Measurements from ENCODE around the gene LMBR1.

Gene LMBR1

GRCh38 chr7:156703209-156703608 is 189.8 kb downstream of the LMBR1 start:
- TF ChIP-seq EP300 (IDR thresholded peaks at IDR 0.05; ENCODE audit: borderline replicate concordance) (no peak), TEAD4 (IDR thresholded peaks at IDR 0.05) (no peak), MAX (IDR thresholded peaks at IDR 0.05) (no peak), TAF1 (IDR thresholded peaks at IDR 0.05; ENCODE audit: low read depth) (no peak), RAD21 (IDR thresholded peaks at IDR 0.05; ENCODE audit: low read depth) (no peak), USF1 (IDR thresholded peaks at IDR 0.05) (no peak)

- TF ChIP-seq RAD21 (IDR thresholded peaks at IDR 0.05; ENCODE audit: low read depth) (no peak), NFIC (IDR thresholded peaks at IDR 0.05) (no peak), YY1 (IDR thresholded peaks at IDR 0.05; ENCODE audit: low read depth) (no peak), TCF12 (IDR thresholded peaks at IDR 0.05; ENCODE audit: low read depth) (no peak), CREB1 (IDR thresholded peaks at IDR 0.05; ENCODE audit: low read depth) (no peak), TAF1 (IDR thresholded peaks at IDR 0.05; ENCODE audit: low read depth) (no peak), MAX (IDR thresholded peaks at IDR 0.05) (no peak), USF1 (IDR thresholded peaks at IDR 0.05) (no peak)
Observed at GRCh38 chr7:156702399-156702798, 190.6 kb downstream of the LMBR1 start.

- TF ChIP-seq EP300 (IDR thresholded peaks at IDR 0.05; ENCODE audit: borderline replicate concordance) (no peak), ZBTB7A (IDR thresholded peaks at IDR 0.05; ENCODE audit: low read depth) (no peak), NFIC (IDR thresholded peaks at IDR 0.05) (no peak), EGR1 (IDR thresholded peaks at IDR 0.05) (no peak), RAD21 (IDR thresholded peaks at IDR 0.05; ENCODE audit: low read depth) (no peak), FOXM1 (IDR thresholded peaks at IDR 0.05; ENCODE audit: borderline replicate concordance, low read depth) (no peak), USF1 (IDR thresholded peaks at IDR 0.05) (no peak), CEBPB (IDR thresholded peaks at IDR 0.05) (no peak)
- TF ChIP-seq, protein P1, sequence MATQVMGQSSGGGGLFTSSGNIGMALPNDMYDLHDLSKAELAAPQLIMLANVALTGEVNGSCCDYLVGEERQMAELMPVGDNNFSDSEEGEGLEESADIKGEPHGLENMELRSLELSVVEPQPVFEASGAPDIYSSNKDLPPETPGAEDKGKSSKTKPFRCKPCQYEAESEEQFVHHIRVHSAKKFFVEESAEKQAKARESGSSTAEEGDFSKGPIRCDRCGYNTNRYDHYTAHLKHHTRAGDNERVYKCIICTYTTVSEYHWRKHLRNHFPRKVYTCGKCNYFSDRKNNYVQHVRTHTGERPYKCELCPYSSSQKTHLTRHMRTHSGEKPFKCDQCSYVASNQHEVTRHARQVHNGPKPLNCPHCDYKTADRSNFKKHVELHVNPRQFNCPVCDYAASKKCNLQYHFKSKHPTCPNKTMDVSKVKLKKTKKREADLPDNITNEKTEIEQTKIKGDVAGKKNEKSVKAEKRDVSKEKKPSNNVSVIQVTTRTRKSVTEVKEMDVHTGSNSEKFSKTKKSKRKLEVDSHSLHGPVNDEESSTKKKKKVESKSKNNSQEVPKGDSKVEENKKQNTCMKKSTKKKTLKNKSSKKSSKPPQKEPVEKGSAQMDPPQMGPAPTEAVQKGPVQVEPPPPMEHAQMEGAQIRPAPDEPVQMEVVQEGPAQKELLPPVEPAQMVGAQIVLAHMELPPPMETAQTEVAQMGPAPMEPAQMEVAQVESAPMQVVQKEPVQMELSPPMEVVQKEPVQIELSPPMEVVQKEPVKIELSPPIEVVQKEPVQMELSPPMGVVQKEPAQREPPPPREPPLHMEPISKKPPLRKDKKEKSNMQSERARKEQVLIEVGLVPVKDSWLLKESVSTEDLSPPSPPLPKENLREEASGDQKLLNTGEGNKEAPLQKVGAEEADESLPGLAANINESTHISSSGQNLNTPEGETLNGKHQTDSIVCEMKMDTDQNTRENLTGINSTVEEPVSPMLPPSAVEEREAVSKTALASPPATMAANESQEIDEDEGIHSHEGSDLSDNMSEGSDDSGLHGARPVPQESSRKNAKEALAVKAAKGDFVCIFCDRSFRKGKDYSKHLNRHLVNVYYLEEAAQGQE (IDR thresholded peaks at IDR 0.05; ENCODE audit: low read depth): no peak
Observed at GRCh38 chr7:156693627-156694026, 199.4 kb downstream of the LMBR1 start.

DNA sequence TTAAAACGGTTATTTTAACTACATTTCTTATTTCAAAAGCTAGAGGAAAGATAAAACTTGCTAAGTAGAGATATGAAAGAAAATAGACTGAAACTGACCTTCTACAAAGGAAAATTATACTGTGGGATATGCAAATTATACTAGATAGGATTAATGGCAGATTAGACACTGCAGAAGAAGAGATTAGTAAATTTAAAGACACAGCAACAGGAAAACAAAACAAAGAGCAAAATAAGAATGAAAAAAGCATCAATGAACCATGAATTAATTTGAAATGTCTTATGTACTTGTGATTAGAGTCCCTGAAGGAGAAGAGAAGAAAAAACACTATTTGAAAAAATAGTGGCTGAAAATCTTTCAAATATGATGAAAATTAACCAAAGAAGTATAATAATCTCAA is 200.1 kb downstream of the LMBR1 start:
- TF ChIP-seq TEAD4 (IDR thresholded peaks at IDR 0.05): no peak
- TF ChIP-seq RAD21 (IDR thresholded peaks at IDR 0.05; ENCODE audit: low read depth): no peak
- no peak for TF ChIP-seq TAF1 (IDR thresholded peaks at IDR 0.05; ENCODE audit: low read depth)
- no peak for TF ChIP-seq EP300 (IDR thresholded peaks at IDR 0.05; ENCODE audit: borderline replicate concordance)
- TF ChIP-seq USF1 (IDR thresholded peaks at IDR 0.05): no peak
- no peak for TF ChIP-seq CREB1 (IDR thresholded peaks at IDR 0.05; ENCODE audit: low read depth)
- TF ChIP-seq, protein P1 (IDR thresholded peaks at IDR 0.05; ENCODE audit: low read depth): no peak
- TF ChIP-seq TCF12 (IDR thresholded peaks at IDR 0.05; ENCODE audit: low read depth): no peak
- TF ChIP-seq MAX (IDR thresholded peaks at IDR 0.05): no peak
- no peak for TF ChIP-seq NFIC (IDR thresholded peaks at IDR 0.05)
- TF ChIP-seq CEBPB (IDR thresholded peaks at IDR 0.05): no peak
- no peak for TF ChIP-seq ZBTB7A (IDR thresholded peaks at IDR 0.05; ENCODE audit: low read depth)
- TF ChIP-seq YY1 (IDR thresholded peaks at IDR 0.05; ENCODE audit: low read depth): no peak
- TF ChIP-seq EGR1 (IDR thresholded peaks at IDR 0.05): no peak
- no peak for TF ChIP-seq FOXM1 (IDR thresholded peaks at IDR 0.05; ENCODE audit: borderline replicate concordance, low read depth)

DNA sequence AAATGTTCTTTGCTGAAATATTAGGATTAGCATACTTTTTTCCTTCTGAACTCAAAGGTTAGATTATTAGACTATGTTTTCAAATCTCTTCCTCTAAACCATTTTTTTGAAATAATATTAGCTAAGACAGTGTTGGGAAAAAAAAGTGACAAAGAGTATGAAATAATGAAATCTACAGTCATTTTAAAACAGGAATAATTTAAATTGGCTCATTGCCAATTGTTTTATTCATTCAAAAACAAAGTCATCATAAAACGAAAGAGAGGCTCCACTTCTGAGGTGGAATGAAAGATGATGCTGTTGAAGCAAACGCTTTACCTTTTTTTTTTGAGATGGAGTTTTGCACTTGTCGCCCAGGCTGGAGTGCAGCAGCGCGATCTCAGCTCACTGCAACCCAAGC is 201.2 kb downstream of the LMBR1 start:
- no peak for TF ChIP-seq FOXM1 (IDR thresholded peaks at IDR 0.05; ENCODE audit: borderline replicate concordance, low read depth)
- no peak for TF ChIP-seq CEBPB (IDR thresholded peaks at IDR 0.05)
- no peak for TF ChIP-seq CREB1 (IDR thresholded peaks at IDR 0.05; ENCODE audit: low read depth)
- TF ChIP-seq ZBTB7A (IDR thresholded peaks at IDR 0.05; ENCODE audit: low read depth): no peak
- TF ChIP-seq YY1 (IDR thresholded peaks at IDR 0.05; ENCODE audit: low read depth): no peak
- no peak for TF ChIP-seq TAF1 (IDR thresholded peaks at IDR 0.05; ENCODE audit: low read depth)
- no peak for TF ChIP-seq TEAD4 (IDR thresholded peaks at IDR 0.05)
- no peak for TF ChIP-seq NFIC (IDR thresholded peaks at IDR 0.05)
- no peak for TF ChIP-seq USF1 (IDR thresholded peaks at IDR 0.05)
- TF ChIP-seq, protein P1 (IDR thresholded peaks at IDR 0.05; ENCODE audit: low read depth): no peak
- TF ChIP-seq RAD21 (IDR thresholded peaks at IDR 0.05; ENCODE audit: low read depth): no peak
- no peak for TF ChIP-seq EGR1 (IDR thresholded peaks at IDR 0.05)
- no peak for TF ChIP-seq MAX (IDR thresholded peaks at IDR 0.05)
- no peak for TF ChIP-seq TCF12 (IDR thresholded peaks at IDR 0.05; ENCODE audit: low read depth)
- no peak for TF ChIP-seq EP300 (IDR thresholded peaks at IDR 0.05; ENCODE audit: borderline replicate concordance)
